ENCODE data around the gene TMC8. TPM values are rescaled to one million over a fixed set of nuclear protein-coding genes. Genes with fewer than 3 reads are reported as not detected.

TMC8 gene
- total and polyA plus RNA-seq, 8 donors = 1.6 to 19.8 (median 4.3) TPM

DNA sequence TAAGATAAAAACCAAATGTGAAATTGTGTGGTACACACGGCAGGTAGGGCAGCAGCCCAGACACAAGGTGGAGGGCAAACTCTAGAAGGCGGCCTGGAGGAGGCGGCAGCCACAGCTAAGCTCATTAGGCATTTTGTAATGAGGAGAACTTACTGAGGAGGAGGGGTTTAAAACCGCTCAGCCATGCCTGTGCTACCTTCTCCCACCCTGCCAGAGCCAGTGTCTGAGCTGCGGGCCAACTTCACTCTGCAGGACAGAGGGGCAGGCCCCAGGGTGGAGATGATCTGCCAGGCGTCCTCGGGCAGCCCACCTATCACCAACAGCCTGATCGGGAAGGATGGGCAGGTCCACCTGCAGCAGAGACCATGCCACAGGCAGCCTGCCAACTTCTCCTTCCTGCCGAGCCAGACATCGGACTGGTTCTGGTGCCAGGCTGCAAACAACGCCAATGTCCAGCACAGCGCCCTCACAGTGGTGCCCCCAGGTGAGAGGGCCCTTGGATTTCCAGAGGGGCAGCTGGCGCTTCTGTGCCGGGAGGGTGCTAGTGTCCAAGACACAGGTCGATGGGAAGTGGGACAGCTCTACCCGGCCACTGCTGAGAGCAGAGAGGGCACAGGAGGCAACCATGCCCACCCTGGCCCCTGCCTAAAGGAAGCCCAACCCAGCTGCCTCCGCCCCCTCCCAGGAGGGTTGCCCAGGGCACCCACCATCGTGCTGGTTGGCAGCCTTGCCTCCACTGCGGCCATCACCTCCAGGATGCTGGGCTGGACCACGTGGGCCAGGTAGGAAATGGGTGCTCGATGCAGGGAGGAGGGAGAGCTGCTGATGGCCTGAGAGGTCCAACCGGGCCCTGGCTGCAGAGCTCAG lies 33.5 kb downstream of the TMC8 start:
- no peak for TF ChIP-seq POLR2A (IDR thresholded peaks at IDR 0.05)
- TF ChIP-seq EP300 (IDR thresholded peaks at IDR 0.05) = no peak
- TF ChIP-seq, protein P1, sequence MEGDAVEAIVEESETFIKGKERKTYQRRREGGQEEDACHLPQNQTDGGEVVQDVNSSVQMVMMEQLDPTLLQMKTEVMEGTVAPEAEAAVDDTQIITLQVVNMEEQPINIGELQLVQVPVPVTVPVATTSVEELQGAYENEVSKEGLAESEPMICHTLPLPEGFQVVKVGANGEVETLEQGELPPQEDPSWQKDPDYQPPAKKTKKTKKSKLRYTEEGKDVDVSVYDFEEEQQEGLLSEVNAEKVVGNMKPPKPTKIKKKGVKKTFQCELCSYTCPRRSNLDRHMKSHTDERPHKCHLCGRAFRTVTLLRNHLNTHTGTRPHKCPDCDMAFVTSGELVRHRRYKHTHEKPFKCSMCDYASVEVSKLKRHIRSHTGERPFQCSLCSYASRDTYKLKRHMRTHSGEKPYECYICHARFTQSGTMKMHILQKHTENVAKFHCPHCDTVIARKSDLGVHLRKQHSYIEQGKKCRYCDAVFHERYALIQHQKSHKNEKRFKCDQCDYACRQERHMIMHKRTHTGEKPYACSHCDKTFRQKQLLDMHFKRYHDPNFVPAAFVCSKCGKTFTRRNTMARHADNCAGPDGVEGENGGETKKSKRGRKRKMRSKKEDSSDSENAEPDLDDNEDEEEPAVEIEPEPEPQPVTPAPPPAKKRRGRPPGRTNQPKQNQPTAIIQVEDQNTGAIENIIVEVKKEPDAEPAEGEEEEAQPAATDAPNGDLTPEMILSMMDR (IDR thresholded peaks at IDR 0.05) = no peak
- no peak for TF ChIP-seq POLR2AphosphoS5 (IDR thresholded peaks at IDR 0.05)
- no peaks in the 10 kb centered on the region for H3K36me3 ChIP-seq
- H3K9me3 ChIP-seq = no peaks in the 10 kb centered on the region
- H3K27ac ChIP-seq = no peak overlapping the region
- 34 to 55% (median 50%) methylated on average over 10 to 22 of the region's 22 CpGs for WGBS, 5 donors
- intact Hi-C loops (cut with DNase I; ENCODE audit: low total_unique reads) = no loop called here
- peak in 1 of 2 donors; percentile 80 for DNase-seq
- H3K4me3 ChIP-seq = no peak overlapping the region
- H3K27me3 ChIP-seq = no peaks in the 10 kb centered on the region
- peaks cover 4 to 18% (median 14%) of the 10 kb centered on the region in 4 donors for H3K4me1 ChIP-seq

DNA sequence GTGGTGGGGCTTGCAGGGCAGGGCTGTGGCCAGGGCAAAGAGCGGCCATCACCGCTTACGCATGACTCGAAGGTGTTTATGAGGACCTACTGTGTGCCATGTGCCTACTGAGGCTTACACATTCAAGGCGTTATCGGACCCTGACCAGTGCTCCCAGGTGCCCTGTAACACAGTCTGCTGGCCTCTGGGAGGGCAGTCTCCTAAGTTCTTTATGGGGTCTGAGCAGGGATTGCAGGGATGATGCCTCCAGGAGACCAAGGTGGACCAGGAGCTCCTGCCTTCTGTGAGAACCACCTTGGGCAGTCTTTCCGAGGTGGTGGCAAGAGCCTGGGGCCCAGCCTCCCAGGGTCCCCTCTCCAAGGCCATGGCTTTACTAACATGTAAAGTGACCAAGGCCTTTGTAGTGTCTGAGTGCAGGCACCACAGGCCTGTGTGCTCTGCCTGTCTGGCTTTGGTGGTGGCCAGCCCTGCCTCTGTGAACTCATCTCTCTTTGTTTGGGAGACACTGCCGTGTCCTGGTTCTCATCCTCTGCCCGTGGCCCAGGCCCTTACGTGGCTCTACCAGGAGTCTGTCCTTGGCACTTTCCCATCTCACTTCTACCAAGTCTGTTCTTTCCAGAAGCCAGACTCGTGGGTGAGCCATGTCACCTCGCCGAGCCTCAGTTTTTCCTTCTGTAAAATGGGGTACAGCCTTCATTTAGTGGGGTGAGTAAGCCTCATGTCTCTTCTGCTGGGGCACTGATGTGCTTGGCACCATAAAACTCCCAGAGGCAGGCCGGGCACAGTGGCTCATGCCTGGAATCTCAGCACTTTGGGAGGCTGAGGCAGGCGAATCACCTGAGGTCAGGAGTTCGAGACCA lies 34.4 kb downstream of the TMC8 start:
- no peaks in the 10 kb centered on the region for H3K36me3 ChIP-seq
- intact Hi-C loops (cut with DNase I; ENCODE audit: low total_unique reads) = no loop called here
- H3K4me1 ChIP-seq = peaks cover 12 to 26% (median 22%) of the 10 kb centered on the region in 4 donors
- H3K27ac ChIP-seq = no peak overlapping the region
- DNase-seq = no peak
- no peaks in the 10 kb centered on the region for H3K9me3 ChIP-seq
- WGBS, 5 donors = 85 to 95% (median 89%) methylated on average over 13 to 16 of the region's 16 CpGs
- no peaks in the 10 kb centered on the region for H3K27me3 ChIP-seq
- no peak overlapping the region for H3K4me3 ChIP-seq
- TF ChIP-seq POLR2AphosphoS5 (IDR thresholded peaks at IDR 0.05) (no peak), POLR2A (IDR thresholded peaks at IDR 0.05) (no peak), EP300 (IDR thresholded peaks at IDR 0.05) (no peak)
- TF ChIP-seq, protein P1 (IDR thresholded peaks at IDR 0.05) = no peak

DNA sequence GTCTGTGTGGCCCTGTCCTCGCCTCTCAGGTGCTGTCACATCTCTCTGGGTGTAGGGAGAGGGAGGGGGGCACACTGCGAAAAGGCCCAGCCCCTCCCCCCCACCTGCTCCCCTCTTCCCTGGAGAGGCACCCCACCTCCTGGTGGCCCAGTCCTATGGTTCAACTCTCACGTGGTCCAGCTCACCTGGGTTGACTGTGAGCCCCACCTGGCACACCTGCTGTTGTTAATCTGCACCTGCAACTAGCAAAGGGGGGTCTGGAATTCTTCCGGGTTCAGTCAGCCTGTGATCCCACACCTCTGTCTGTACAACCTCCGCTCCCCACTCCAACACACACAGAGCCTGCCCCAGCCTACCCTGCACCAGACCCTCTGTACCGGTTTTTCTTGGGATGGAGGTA lies 35.8 kb downstream of the TMC8 start:
- Histone ChIP-seq H3K4me3 (no peak overlapping the region), H3K9me3 (no peaks in the 10 kb centered on the region), H3K36me3 (peaks cover 6 to 11% (median 10%) of the 10 kb centered on the region in 4 donors), H3K27ac (no peak overlapping the region), H3K4me1 (peaks cover 23 to 41% (median 36%) of the 10 kb centered on the region in 4 donors), H3K27me3 (no peaks in the 10 kb centered on the region)
- intact Hi-C loops (cut with DNase I; ENCODE audit: low total_unique reads) = no loop called here
- TF ChIP-seq POLR2AphosphoS5 (IDR thresholded peaks at IDR 0.05) (no peak), POLR2A (IDR thresholded peaks at IDR 0.05) (no peak), EP300 (IDR thresholded peaks at IDR 0.05) (no peak)
- TF ChIP-seq, protein P1 (IDR thresholded peaks at IDR 0.05) = no peak
- DNase-seq = peak in 1 of 2 donors; percentile 71
- 53 to 65% (median 58%) methylated on average over 5 to 6 of the region's 6 CpGs for WGBS, 5 donors

DNA sequence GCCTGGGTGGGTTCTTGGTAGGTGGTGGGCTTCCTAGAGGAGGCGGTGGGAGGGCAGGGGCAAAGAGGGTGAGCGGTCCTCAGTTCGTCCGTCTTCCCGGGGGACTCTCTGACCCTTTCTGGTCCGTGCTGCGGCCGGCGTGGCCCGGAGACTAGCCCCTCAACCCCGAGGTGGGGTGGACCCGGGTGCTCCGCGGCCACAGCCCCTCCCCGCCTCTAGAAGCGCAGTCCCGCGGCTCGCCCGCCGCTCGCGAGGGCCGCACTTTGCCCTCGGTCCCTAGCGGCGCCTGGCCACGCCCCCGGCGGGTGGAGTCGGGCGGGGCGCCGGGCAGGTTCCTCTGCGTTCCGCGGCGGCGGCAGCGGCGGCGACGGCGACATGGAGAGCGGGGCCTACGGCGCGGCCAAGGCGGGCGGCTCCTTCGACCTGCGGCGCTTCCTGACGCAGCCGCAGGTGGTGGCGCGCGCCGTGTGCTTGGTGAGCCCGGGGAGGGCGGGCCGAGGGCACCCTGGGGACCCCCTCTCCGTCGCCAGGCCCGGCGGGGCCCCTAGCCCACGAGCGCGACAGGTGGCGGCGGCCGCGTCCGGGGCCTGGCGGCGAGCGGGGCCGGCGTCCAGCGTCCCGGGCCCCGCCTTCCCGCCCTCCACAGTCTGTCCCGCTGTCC lies 37.8 kb downstream of the TMC8 start, which contains the start of gene SYNGR2:
SYNGR2 (plus strand) TSS at position 340 of the 661 bp plus-strand sequence; CDS start at position 376, 36 bp downstream.
- intact Hi-C loops (cut with DNase I; ENCODE audit: low total_unique reads) = no loop called here
- Histone ChIP-seq H3K4me1 (peaks cover 43 to 60% (median 56%) of the 10 kb centered on the region in 4 donors), H3K4me3 (peak within 1 kb of the TSS; percentile 73 to 97 (median 92)), H3K9me3 (no peaks in the 10 kb centered on the region), H3K36me3 (peaks cover 6 to 24% (median 21%) of the 10 kb centered on the region in 4 donors), H3K27ac (peak within 1 kb of the TSS; percentile 90 to 97 (median 93)), H3K27me3 (no peaks in the 10 kb centered on the region)
- TF ChIP-seq POLR2AphosphoS5 (IDR thresholded peaks at IDR 0.05) = peak; percentile 41 to 96 (median 94)
- TF ChIP-seq EP300 (IDR thresholded peaks at IDR 0.05) = no peak
- DNase-seq = peak; percentile 92 to 94
- 1% methylated on average over 30 to 83 of the region's 84 CpGs; no CpG with 5 or more reads in 1 of the 5 donors for WGBS, 5 donors

All from stomach (tissue), 9 donors.